DLD1 (cell line): ENCODE results near the gene EFHC1.

Experiments used
- in situ Hi-C: cut with HindIII; loops from 2 replicates; pipeline ENCODE4 v1.10.0; 2017; ENCODE audit warnings: low sequenced_read_pairs

The EFHC1 gene

GRCh38 chr6:52394251-52394666 is 25.9 kb upstream of the EFHC1 start:
- in situ Hi-C loops = no loop called here

DNA sequence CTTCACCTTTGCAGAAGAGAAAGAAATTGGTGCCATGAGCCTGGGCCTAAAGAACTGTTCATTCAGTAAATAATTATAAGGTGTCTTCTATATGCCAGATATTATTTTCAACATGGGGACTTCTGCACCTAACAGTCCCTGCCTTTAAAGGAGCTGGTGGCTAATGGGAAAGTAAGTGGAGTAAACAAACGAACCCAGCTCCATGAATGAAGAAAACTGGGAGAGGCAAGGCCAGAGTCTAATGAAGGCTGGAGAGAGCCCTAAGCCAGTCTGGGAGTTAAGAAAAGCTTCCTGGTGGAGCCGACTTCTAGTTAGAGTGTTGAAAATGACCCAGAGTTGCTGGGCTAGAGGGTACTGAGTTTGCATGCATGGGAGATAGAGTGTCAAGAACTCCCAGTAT is 24.2 kb upstream of the EFHC1 start:
- in situ Hi-C loops = loop anchor here (5.0 kb wide), 1 partner anchor 266 kb away; no protein-coding TSS in a partner anchor

GRCh38 chr6:52399511-52400312 is 20.4 kb upstream of the EFHC1 start:
- in situ Hi-C loops = loop anchor here (5.0 kb wide), 1 partner anchor 263 kb away; no protein-coding TSS in a partner anchor

DNA sequence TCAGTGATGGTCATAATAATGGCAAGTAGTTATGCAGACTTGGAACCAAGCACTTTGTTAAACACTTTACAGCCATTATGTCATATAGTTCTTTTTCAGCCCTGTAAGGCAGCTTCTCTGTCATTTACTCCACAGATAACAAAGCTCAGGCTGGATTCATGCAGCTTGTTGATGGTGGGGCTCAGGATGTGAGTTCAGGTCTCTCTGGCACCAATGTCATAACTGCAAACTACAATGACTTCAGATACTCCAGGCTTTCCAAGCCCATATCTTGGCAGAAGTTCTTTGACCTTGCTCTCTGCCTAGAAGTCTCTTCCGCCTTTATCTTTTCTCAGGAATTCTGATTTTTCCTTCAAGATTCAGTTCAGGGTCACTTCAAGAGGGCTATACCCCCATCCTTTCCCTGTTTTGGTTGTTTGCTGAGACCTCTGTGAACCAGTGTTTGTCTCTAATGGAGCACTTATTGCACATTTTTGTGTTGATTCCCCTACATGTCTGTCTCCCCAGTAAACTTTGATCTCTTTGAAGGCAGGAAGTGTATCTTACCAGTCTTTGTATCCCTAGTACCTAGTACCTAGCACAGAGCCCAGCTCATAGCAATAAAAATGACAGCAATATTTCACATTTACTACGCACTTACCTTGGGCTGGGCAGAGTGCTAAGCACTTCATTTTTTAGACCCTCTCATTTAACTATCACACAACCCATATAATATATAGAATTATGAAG is 19.7 kb upstream of the EFHC1 start:
- in situ Hi-C loops = no loop called here

- in situ Hi-C loops = no loop called here
These were observed 17.1 kb upstream of the EFHC1 start for GRCh38 chr6:52403086-52403485.

GRCh38 chr6:52403627-52404026 is 16.5 kb upstream of the EFHC1 start:
- in situ Hi-C loops = no loop called here

- in situ Hi-C loops = no loop called here
These were observed 14.9 kb upstream of the EFHC1 start for GRCh38 chr6:52405243-52405642.

DNA sequence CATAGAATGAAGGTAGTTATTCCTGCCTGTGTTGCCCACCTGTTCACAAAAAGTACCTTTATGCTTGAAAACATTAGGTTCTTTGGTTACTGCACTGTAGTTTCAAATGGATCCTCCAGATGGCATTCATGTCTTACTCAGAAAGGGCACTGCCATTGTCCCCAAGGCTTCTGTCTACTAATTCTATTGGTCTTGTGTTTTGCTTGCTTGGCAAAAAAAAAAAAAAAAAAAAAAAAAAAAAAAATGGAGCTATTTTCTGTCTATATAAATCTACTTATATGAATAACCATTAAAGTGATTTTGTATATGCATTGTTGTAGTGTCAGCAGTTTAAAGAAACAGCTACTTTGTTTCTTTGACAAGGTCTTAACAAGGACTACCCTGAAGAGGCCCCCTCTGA is 12.7 kb upstream of the EFHC1 start:
- in situ Hi-C loops = no loop called here

DNA sequence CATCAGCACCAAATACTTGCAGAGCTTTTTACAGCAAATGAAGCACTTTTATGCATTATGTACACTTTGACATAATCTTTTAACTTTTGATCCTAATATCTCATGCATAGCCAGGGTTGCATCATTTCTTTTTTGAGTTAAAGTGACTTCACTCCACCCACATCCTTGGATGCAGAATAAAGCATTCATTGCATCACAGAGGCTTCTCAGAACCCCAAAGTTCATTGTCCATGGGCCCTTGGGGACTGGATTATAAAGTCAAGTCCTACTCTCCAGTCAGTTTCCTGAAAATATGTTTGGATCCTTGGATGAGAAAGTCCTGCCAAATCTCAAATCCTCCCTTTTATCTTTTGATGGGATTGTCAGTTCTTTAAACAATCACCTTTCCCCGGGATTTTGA is 10.6 kb upstream of the EFHC1 start:
- in situ Hi-C loops = no loop called here

DNA sequence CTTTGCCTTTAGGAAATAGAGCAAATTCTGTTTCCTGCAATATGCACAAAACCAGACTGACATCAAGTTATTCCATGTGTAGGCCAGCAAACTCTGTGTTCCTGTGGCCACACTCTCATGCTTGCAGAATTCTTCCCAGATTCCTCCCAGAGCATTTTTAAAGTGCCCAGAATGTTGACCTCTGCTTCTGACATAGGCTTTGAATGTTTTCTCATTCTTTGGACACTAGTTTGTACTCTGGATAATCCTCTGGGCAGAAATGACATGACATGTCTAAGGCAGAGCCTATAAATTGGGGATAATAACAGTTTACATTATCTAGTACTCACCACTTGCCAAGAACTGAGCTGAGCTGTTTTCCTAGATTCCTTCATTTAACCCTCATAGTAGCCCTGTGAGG is 9.2 kb upstream of the EFHC1 start:
- in situ Hi-C loops = no loop called here

- in situ Hi-C loops = no loop called here
These were observed 8.2 kb upstream of the EFHC1 start for GRCh38 chr6:52411911-52412310.

- in situ Hi-C loops = no loop called here
These were observed 4.8 kb upstream of the EFHC1 start for GRCh38 chr6:52415333-52415732.

GRCh38 chr6:52415917-52416628 is 4.1 kb upstream of the EFHC1 start:
- in situ Hi-C loops = no loop called here

GRCh38 chr6:52416629-52417151 is 3.5 kb upstream of the EFHC1 start:
- in situ Hi-C loops = no loop called here

DNA sequence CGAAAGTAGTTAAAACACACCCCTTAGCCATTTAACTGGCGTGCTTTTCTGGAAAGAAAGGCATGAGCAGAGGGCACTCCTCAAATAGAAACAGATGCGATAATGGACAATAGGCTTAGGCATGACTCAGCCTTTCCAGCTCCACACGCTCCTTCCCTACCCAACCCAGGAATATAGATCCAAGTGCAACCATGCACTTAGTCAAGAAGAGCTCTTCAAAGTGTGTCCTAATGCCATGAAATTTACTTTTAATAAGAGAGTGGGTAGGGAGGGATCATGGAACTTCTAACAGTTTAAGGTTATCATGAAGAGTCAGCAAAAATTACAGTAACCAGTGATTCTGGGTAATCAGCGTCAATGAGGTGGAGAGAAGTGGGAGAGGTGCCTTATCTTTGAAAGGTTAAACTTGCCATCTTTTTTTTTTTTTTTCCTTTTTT is 2.4 kb upstream of the EFHC1 start:
- in situ Hi-C loops = no loop called here

DNA sequence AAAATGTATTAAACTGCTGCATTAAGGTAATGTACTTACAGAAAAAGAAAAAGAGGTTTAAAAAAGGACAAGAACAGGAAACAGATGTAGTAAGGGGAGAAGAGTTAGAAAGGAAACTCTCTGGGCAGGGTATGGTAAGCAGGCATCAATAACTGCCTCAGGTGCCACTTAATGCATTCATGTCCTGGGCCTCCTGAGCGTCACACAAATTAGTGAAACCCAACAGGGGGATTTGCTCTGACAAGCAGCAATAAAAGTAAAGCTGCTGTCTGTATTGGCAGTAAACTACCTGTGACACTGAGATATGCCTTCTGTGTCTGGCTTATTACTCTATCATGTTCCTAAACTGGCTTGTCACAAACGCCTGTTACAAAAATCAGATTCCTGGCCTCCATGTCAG is 1.5 kb upstream of the EFHC1 start:
- in situ Hi-C loops = no loop called here

GRCh38 chr6:52420668-52421358 is 671 bp downstream of the EFHC1 start:
- in situ Hi-C loops = no loop called here

DNA sequence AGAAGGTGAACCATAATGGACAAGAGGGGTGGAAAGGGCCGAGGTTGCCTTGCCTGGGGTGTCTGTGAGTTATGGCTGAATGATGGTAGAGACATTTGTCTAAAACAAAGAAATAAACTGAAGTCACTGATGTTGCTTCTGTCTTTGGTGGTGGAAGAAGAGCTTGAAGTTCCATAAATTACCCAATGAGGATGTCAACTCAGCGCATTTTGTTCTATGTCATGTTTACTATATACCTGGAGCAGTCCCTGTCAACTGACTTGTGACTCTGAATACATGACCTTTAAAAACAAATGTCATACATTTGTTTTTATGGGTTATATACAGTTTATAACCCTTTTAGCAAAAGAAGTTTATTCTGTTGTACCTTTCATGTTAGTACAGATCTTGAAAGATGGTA is 2.0 kb downstream of the EFHC1 start:
- in situ Hi-C loops = no loop called here

- in situ Hi-C loops = no loop called here
These were observed 3.3 kb downstream of the EFHC1 start for GRCh38 chr6:52423448-52423847.

- in situ Hi-C loops = no loop called here
These were observed 3.8 kb downstream of the EFHC1 start for GRCh38 chr6:52423971-52424381.

DNA sequence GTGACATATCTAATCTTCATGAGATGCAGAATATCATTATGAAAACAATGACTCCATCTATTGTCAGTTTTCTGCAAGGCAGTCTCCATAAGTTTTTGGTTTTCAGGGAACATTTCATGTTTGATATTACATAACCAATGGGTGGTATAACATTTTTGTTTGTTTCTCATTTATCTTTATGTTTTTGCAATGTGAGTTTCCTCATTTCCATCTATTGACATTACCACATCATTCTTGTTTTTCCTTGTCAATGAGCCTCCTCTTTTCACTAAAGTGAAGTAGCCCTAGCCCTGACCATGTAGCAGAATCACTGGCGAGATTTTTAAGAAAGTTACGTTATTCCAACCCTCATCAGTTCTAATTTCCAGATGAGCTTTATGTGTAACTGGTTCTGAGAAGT is 4.4 kb downstream of the EFHC1 start:
- in situ Hi-C loops = no loop called here
